IPS-11a (cell line): Measurements from ENCODE around the gene RSAD1.

Source experiments
- H3K4me3 ChIP-seq: one replicate; pipeline ENCODE4 v1.5.1; 2013; ENCODE audit warnings: low read depth, low read length, control low read depth

RSAD1 gene

DNA sequence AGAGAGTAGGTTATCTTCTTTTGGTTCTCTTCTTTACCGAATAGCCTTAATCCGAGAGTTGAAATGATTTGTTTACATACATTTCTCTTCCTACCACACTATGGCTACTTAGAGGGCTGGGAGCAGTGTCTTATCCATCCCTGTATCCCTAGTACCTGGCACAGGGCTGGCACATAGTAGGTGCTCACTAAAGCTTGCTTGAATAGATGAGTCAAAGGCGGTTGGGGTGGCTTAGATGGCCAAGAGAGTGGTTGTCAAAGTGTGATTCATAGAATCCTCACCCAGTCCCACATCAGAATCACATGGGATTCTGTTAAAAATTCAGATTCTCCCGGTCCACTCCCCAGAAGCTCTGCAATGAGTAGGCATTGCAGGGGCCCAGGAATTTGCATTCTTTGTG, 21.0 kb upstream of the RSAD1 start:
- no peak overlapping the region for H3K4me3 ChIP-seq

DNA sequence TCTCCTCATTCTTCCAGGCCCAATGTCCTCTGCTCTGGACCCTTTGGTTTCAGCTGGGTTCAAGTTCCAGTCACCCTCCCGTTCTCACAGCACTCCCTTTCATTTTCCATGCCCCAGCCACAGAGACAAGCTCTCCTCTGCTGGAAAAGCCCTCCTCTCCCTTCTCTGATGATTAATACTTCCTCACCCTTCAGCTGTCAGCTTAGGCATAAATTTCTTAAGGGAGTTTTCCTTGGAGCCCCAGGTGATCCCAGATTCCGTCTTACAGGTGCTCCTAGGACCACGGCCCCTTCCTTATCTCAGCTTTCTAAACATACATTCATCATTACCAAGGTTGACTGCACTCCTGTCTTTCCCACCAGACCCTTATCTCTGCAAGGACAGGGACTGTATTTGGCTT, 20.4 kb upstream of the RSAD1 start:
- no peak overlapping the region for H3K4me3 ChIP-seq

DNA sequence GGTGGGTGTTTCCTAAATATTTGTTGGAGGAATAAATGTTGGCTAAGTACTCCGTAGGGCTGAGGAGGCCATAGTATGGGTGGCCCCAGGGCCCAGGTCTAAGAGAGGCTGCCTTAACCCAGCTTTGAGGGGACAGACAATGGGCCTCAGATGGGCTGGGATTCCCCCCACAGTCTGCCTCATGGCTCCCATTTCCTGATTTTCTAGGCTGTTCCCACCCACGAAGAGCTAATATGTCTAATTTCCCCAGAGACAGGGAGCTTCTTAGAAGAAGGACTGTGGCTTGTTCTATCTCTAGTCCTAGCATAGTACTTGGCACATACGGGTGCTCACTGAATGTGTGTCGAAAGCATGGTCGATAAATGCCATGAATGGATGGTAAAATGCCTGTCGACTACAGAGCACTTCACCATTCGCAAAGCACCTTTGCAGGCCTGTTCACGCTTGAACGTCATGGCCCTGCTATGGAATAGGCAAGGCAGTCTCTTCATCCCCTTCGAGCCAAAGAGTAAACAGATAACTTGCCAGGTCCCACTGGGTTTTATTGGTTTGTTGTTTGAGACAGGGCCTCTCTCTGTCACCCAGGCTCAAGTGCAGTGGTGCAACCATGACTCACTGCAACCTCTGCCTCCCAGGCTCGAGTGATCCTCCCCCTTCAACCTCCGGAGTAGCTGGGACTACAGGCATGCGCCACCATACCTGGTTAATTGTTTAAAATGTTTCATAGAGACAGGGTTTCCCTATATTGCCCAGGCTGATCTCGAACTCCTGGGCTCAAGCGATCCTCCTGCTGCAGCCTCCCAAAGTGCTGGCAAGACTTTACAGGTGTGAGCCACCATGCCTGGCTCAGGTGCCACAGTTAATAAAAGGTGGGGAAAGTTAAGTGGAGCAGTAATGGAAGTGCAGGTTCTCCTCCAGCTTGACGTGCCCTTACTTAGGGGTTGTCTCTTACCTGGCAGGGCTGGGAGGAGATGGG, 19.7 kb upstream of the RSAD1 start:
- H3K4me3 ChIP-seq, result no peak overlapping the region

DNA sequence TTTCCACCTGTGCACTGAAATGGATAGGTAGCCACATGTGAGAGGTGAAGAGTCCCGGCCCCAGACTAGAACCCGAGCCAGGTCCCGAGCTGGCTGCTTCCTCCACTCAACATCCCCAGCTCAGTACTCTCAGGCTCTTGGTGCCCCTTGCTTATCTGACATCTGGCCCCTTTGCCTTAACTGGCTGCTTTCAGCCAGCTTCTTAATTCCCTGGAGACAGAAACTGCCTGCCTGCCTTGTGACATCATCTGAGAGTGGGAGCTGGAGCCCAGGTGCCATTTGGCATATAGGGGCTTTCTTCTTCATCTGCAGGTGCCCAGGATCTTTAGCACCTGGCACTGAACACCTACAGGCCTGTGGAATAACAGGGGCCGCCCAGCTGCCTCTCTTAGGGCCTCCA, 18.9 kb upstream of the RSAD1 start:
- H3K4me3 ChIP-seq, result no peak overlapping the region

DNA sequence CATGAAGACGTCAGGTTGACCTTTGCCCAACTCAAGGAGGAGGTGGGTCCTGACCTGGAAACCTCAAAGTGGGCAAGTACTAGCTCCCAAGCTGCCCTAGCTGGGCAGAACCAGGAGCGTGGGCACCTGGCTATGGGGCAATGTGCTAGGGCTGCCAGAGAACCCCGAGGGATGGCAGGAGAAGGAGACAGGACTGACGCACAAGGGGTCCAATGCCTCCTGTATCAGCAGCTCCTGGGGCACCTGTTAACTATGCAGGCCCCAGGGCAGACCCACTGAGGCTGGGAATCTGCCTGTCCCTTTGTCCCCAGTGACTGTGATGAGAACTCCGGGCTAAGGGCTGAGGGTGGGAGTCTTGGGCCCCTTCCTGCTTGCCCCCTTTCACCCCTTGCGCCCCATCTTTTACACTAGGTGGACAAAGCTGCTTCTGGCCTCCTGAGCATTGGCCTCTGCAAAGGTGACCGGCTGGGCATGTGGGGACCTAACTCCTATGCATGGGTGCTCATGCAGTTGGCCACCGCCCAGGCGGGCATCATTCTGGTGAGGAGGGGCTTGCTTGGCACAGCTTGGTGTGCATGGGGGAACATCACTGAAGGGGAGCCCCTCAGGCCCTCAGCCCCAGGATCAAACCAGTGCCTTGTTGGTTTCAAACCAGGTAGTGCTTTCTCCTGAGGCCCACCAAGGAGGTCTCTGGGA, 17.7 kb upstream of the RSAD1 start:
- no peak overlapping the region for H3K4me3 ChIP-seq

DNA sequence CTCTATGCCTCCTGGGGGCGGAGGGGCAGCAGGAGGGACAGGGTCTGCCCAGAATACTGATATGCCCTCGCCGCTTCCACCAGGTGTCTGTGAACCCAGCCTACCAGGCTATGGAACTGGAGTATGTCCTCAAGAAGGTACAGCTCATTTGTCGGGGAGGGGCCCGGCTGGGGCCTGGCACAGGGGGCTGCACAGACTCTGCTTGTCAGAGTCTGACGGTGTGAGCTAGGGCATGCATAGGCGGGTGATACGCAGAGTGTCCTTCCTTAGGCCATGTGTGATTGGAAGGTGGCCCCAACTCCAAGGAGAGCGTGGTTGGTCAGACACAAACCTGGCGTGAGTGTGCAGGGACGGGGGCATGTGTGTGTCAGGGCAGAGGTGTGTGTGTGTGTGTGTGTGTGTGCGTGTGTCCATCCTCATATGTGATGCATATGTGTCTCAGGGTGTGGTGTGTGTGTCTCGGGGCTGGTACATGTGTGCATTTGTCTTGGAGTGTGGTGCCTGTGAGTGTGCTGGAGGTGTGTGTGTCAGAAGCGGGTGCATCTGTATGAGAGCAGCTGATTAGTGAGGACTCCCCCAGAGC, 17.0 kb upstream of the RSAD1 start:
- H3K4me3 ChIP-seq, result no peak overlapping the region

DNA sequence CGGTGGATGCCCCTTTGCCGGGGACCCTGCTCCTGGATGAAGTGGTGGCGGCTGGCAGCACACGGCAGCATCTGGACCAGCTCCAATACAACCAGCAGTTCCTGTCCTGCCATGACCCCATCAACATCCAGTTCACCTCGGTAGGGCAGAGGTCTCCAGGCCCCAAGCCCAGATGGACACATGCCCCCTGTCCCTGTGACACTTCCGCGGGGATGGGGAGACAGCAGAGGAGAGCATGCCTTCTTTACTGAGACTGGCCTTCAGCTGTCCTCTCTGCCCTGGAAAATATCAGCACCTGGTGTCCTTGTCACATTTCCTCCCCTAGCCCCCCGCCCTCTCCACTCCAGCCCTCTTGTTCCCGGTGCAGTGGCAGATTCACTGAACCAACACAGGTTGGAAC, 16.2 kb upstream of the RSAD1 start:
- H3K4me3 ChIP-seq, result no peak overlapping the region

DNA sequence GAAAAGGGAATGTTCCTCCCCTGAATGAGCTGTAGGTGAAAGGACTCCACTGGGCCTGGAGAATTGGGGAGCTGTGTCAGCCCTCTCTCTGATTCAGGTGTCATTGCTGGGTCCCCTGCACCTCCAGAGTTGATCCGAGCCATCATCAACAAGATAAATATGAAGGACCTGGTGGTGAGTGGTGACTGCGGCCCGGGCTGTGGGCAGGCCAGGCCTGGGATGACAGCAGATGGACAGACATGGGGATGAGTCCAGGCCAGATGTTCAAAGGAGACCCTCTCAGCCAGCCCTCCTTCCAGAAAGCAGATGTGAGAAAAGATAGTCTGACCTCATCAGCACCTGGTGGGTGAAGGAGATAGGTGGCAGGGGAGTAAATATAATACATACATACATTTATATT, 14.5 kb upstream of the RSAD1 start:
- no peak overlapping the region for H3K4me3 ChIP-seq

DNA sequence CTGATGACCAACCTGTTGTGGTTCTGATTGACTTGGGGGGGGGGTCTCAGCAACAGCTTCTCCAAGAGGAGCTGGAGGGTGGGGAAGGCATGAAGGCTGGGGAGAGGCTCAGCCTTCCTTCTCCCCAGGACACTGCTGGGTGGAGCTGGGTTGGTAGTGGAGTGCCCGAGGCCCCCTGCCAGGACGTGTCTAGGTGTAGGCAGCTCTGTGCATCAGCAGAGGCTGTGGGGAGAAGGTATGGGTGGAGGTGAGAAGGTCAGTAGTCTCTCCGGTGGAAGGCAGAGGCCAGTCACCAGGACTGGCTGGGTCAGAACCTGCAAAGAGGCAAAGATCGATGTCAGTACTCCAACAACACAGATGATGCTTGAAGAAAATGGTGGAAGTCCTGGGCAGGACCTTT, 13.9 kb upstream of the RSAD1 start:
- H3K4me3 ChIP-seq, result no peak overlapping the region

DNA sequence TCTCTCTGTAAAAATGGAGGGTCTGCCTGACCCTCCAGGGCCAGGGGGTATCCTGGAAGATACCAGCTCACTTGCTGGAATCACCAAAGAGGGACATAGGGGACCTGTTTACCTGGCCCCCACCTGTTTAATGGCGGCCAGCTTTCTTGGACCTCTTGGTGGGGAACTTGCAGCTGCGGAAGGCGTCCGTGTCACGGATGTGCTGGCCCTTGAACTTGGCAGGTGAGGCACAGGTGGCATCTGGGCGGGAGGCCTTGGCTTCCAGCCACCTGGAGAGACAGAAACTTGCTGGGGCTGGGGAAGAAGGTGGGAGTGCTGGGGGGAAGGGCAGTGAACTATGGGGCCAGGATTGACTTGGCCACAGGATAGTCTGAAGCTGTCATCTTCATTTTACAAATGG, 13.5 kb upstream of the RSAD1 start:
- H3K4me3 ChIP-seq, result no peak overlapping the region

DNA sequence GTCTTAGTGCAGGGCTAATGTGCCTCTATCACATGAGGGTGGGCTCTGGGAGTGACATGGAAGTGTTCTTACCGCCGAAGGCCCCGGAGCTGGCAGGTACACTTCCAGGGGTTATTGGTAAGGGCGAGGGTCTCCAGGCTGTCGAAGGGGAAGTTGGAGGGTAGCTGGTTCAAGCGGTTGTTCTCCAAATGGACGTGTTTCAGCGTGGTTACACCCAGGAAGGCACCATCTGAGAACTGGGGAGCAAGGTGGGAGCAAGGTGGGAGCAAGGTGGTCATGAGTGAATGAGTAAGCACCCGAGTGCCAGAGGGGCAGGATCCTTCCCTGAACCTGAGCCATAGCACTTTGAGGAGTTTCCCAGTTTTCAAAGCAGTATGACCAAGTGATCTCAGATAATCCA, 13.0 kb upstream of the RSAD1 start:
- no peak overlapping the region for H3K4me3 ChIP-seq

DNA sequence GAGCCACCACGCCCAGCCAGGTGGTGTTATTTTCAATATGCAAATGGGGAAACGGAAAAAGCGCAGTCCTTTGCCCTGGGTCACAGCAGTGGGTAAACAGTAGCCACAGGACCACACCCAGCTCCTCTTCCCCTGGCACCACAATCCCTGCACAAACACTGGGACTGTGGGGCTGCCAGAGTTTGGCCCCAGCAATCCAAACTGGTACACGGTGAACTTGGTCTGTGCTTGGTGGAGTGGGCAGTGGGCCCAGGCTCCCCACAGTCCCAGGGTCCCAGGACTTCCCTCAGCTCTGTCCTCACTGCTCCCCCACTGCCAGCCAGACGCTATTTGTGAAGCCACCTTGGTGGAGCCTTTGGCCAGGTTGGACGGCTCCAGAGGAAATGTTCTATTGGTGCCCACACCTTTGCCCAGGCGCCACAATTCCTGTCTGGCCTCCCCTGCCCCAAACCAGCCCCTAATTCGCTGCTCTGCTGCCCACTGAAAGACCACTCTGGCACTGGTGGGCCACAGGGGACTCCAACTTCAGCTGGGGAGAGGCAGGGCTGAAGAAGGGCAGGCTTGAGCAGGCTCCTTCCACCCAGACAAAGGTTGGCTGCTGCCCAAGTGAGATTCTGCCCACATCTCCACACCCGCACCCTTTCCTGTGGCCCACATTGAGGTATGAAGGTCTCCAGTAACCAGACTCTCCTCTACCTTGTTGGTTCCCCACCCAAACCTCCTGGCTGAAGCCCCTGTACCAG, 12.1 kb upstream of the RSAD1 start:
- no peak overlapping the region for H3K4me3 ChIP-seq

DNA sequence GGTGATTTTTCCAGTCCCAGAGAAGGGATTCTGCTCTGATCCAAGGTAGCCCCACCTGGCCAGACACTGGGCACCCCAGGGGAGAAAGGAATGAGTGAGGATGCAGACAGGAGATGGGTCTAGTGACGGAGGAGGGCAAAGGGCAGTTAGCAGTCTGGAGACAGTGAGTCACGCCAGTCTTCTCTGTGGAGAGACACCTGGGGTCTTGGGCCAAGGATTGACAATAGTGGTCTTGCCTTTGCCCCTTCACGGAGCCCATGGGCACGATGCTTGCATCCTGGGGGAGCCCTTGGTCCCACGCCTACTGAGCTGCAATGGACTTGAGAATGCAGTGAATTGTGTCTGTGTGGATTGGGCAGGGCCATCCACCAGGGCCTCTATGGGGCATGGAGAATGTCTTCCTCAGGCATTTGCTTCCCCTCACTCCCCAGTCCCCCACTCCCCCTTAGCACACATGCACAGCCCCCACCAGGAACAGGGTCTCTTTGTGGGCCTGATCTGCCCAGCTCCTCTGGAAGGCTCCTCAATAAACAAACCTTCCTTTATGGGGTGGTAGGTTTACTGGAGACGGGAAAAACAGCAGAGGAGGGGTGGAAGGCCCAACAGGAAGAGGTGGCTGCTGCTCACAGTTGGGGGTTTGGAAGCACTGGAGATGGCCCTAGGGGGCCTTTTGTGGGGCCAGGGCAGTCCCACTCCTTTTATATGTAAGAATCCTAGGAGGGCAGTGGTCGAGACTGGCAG, 11.4 kb upstream of the RSAD1 start:
- no peak overlapping the region for H3K4me3 ChIP-seq

DNA sequence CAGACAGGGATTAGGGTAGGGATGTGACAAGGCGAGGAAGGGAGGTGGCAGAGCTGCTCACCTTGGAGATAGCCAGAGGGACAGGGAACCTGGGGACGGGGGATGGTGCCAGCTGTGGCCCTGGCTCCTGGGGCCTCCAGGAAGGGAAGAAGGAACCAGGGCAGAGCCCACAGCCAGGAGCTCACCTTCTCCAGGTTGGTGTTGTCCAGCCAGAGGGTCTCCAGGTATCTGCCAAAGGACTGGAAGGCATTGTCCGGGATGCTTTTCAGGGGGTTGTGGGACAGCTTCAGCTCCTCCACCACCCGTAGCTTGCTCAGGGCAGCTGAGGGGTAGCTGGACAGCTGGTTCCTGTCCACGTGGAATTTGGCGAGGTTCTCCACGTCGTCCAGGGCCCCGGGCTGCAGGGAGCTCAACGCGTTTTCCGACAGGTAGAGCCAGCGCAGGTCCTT, 10.8 kb upstream of the RSAD1 start:
- H3K4me3 ChIP-seq, result no peak overlapping the region

DNA sequence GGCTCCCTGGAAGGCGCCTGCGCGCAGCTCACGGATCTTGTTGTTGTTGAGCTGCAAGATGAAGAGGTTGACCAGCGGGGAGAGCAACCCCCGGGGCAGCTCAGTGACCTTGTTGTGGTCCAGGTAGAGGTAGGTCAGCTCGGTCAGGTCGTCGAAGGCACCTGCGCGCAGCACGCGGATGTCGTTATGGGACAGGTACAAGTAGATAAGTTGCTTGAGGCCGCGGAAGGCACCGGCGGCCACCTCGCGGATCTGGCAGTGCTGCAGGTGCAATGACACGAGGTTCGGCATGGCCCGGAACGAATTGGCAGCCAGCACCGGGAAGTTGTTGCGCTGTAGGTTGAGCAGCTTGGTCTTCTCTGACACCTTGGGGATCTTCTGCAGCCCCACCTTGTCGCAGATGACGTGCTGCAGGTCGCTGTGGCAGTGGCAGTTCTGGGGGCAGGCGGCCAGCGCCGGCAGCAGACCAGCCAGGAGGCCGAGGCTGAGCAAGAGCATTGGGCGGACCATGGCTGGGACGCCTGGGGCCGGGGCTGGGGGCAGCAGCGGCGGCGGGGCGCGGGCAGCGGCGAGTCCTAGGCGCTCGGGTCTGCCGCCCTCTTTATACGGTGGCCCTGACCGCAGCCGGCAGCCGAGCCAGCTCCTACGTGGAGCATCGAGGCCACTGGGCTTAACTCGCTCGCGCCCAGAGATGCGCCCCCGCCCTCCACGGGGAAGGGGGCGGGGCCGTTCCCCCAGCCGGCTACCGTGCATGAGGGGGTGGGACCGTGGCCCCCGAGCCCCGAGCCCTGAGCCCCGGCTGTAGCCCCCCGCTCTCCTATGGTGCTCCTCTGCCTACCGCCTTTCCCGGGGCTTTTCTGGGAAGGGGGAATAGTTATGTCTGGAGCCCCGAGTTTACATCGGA, 10.1 kb upstream of the RSAD1 start, which contains the start of gene CHAD:
CHAD (minus strand) TSS at position 577 of the 904 bp plus-strand sequence; CDS start at position 510, 67 bp downstream.
- no peak within 1 kb of the TSS for H3K4me3 ChIP-seq

DNA sequence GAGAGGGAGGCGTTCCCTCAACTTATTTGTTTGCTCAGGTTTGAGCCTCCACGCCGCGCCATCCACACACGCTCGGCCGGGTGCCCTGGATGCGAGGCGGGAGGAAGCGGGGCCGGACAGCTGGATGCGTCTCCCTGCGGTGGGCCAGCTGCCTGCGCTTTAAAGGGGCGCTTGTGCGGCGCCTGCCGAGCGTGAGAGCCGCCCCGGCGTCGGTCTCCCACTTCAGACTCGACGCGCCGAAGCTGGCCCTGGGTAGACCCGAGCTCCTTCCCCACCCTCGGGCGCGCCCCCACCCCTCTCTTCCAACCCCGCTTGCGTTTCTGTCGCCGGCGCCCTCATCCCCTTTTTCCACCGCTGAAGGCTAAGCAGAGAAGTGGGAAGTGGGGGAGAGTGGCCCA, 9.5 kb upstream of the RSAD1 start:
- H3K4me3 ChIP-seq, result no peak overlapping the region

DNA sequence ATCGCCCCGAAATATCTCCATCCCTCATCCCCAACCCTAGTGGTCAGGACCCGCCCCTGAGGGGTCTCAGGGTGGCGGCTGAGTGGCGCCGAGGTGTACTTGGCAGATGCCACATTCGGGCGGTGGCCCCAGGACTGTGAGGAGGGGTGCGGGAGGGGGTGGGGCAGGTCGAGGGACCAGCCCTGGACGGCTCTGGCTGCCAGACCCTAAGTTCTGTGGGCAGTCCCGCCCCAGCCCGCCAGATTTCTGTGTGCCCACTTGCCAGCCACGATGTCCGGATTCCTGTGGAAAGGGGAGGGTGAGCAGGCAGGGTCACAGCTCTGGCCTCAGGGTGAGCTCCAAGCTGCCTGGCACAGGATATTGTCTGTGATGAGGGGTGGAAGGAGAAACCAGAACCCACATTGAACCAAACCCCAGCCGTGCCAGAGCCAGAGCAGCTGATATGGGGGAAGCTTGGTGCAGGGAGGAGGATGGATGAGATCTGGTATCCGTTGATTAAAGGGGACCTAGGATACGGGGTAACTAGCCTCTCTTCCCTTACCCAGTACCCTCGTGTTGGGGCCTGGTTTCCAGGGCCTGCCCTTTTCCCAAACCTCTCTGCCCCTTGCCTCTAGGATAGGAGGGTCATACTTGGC, 8.9 kb upstream of the RSAD1 start:
- H3K4me3 ChIP-seq, result no peak overlapping the region

DNA sequence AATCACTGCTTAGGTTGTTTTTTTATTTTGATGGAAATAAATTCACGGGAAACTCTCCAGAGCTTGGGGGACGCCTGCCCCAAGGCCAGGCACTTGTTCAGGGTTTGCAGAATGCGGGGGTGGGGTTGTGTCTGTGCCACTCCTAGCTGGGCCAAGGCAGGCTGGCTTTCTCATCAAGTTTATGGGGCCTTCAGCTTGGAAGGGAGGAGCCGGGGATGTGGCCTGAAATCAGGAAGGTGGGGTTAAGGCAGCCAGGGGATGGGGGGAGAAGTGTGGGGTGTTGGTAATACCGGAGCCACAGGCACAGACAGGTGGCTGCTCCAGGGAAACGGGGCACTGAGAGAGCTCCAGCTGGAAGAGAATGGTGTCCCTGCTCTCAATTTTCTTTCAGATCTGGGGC, 8.2 kb upstream of the RSAD1 start:
- no peak overlapping the region for H3K4me3 ChIP-seq
